GM10248 (cell line): ENCODE data around the gene LRRC8D.

ENCODE experiments used
- CTCF ChIA-PET: fragments of 300-600 bp; sonication (Branson Sonifier 250); formaldehyde crosslinking; extraction: SDS; loops from one replicate; lab custom pipeline; 2021; ENCODE audit warnings: antibody characterized with exemption; lab: Yijun Ruan, JAX
- POLR2A ChIA-PET: fragments of 350-650 bp; sonication (Branson Sonifier 250); formaldehyde crosslinking; extraction: SDS; loops from one replicate; lab custom pipeline; 2020; ENCODE audit warnings: antibody characterized with exemption; lab: Yijun Ruan, JAX
- DNase-seq: peaks from one replicate; pipeline ENCODE4 v3.0.0; 2012; ENCODE audit errors: extremely low spot score
- TF ChIP-seq, protein P1 (sequence below): IDR thresholded peaks from 2 replicates; pipeline ENCODE4 v1.5.1; 2012; ENCODE audit warnings: mild to moderate bottlenecking, low read depth; ENCODE audit errors: extremely low read depth, missing control alignments, control extremely low read depth

The LRRC8D gene

DNA sequence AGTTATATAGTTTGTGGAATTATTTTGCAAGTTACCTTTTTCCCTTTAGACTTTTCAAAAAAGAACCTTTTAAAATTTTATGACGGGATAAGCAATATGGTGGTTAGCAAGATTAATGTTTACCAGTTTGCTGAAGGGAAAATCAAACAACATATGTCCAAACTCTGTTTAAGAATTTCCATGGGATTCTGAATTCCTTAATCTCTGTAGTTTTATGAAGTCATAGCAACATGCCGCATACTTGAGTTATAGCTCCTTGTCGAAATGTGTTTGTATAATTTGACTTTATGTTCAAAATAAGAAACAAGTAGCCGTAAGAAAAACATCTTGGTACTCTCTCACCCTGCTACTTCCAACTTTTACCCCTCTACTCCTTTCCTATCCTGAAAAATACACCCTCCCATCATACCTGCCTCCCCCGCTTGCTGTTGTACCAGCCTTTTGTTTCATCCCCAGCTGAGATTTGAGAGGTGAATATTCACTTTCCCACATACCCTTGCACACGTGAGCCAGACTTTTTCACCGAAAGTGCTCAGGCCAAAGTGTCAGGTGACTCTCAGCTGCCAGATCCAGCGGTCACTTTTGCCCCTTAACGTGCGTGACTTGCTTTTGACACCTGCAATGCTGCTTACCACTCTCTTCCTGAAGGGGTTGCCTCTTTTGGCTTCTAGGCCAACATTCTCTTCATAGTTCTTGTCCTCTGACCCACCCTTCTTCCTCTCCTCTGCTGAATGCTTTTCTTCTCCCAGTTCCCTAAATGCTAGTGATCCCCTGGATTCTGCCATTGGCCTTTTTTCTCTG is 90.6 kb downstream of the LRRC8D start:
- ChIA-PET CTCF (interaction anchor here (2.4 to 2.9 kb wide), 2 partner anchors 9 to 11 kb away, joined by 7 to 9 read pairs; no protein-coding TSS in a partner anchor), POLR2A (no interaction called here)
- TF ChIP-seq, protein P1, sequence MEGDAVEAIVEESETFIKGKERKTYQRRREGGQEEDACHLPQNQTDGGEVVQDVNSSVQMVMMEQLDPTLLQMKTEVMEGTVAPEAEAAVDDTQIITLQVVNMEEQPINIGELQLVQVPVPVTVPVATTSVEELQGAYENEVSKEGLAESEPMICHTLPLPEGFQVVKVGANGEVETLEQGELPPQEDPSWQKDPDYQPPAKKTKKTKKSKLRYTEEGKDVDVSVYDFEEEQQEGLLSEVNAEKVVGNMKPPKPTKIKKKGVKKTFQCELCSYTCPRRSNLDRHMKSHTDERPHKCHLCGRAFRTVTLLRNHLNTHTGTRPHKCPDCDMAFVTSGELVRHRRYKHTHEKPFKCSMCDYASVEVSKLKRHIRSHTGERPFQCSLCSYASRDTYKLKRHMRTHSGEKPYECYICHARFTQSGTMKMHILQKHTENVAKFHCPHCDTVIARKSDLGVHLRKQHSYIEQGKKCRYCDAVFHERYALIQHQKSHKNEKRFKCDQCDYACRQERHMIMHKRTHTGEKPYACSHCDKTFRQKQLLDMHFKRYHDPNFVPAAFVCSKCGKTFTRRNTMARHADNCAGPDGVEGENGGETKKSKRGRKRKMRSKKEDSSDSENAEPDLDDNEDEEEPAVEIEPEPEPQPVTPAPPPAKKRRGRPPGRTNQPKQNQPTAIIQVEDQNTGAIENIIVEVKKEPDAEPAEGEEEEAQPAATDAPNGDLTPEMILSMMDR, result no peak
- DNase-seq, result no peak

DNA sequence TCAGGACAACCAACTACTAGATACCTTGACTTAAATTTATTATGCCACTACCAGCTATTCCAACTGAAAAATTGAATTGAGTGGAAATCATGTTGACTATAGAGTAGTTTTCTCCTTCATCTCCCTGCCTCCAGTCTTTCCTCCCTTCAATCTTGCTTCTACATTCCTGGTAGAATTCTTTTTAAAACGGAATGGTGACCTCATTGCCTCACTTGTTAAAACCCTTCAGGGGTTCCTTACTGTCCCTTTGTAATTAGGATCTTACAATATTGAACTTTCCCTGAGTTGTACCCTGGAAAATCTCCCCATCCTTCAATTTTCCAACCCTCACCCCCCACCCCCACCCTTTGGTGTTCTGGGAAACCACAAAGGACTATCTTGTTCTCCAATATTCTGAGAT is 91.2 kb downstream of the LRRC8D start:
- TF ChIP-seq, protein P1, result no peak
- POLR2A ChIA-PET, result no interaction called here
- DNase-seq, result no peak
- CTCF ChIA-PET, result interaction anchor here (2.4 to 2.9 kb wide), 2 partner anchors 8 to 12 kb away, joined by 7 to 9 read pairs; no protein-coding TSS in a partner anchor

DNA sequence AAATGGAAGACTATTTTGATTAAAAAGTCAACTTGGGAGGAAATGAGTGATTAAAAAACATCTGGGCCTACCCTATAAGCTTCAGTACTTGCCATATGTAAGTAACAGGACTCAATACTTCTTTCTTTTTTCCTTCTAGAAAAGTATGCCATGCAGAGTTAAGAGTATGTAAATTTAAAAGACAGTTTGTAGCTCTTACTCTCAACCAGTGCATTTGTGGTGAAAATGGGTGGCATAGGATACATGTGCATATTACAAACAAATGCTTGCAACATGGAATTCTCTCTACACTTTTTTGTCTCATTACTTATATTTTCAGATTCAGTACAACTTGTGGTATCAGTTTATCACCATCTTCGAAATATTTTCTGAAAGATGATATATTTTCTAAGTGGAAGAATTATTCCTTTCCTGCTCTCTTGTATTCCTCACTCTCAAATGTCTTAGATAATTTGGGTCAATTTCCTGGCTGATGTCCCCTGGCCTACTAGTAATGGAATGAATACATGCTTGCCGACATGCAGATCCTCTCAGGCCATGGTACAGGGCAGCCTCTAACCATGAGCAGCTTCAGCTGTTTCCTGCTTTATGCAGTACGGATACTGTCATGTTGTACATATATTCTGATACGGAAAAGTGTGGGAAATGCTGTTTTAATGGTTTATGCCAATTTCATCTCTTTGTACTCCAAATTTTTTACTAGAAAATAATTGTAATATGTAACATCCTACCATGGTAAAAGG is 92.7 kb downstream of the LRRC8D start:
- POLR2A ChIA-PET, result no interaction called here
- DNase-seq, result no peak
- TF ChIP-seq, protein P1, result no peak
- CTCF ChIA-PET, result no interaction called here

DNA sequence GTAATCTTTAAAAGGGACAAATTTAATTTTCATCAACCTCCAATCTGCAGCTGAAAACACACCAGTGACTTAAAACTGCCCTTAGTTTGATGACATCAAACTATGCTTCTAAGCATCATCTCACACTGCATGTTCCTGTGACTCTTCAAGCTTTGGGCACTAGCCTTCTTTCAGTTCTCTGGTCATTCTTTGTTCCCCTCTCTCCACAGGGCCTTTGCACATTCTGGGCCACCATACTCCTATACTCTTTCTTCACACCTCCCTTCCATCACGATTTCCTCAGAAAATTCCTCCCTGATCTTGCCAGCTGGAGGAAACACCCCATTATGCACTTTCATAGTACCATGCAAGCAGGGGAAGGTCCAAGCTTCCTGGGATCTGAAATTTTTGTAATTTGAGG is 96.5 kb downstream of the LRRC8D start:
- CTCF ChIA-PET, result interaction anchor here (0.9 to 2.3 kb wide), 8 partner anchors 8 to 95 kb away, joined by 3 to 6 read pairs (median 4); no protein-coding TSS in a partner anchor

DNA sequence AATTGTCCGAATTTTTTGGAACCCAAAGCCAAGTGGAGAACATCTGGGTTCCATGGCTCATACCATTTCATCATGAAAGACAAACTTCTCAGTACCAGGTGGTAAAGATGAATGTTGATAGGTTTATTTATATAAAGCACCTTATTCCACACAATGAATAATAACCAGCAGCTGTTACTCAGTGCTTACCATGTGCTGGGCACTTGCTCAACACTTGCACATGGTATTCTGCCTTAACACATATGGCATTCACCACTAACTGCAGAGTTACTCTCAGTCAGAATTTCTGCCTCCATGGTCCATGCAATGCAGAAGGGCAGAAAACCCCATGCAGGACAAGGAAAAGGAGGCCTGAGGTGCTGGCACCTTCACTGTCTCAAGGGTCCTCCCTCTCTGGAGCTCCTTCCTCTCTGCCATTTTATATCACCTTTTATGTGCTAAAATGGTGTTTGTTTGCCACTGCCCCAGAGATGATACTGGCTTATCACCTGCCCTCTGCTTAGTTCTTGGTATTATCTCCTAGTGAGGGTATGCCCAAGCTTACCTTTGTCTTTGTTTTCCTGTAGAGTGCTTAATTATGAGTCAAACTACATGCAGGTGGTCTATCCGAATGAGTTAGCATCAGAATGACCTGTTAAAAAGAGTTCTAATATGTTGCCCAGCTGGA is 97.4 kb downstream of the LRRC8D start:
- ChIA-PET POLR2A (no interaction called here), CTCF (interaction anchor here (1.0 to 2.3 kb wide), 6 partner anchors 9 to 96 kb away, joined by 3 to 6 read pairs (median 4); no protein-coding TSS in a partner anchor)
- no peak for DNase-seq
- TF ChIP-seq, protein P1, result no peak

More for the DNA sequence above, 96.5 kb downstream of the LRRC8D start:
- POLR2A ChIA-PET, result no interaction called here
- TF ChIP-seq, protein P1, result no peak
- DNase-seq, result no peak

DNA sequence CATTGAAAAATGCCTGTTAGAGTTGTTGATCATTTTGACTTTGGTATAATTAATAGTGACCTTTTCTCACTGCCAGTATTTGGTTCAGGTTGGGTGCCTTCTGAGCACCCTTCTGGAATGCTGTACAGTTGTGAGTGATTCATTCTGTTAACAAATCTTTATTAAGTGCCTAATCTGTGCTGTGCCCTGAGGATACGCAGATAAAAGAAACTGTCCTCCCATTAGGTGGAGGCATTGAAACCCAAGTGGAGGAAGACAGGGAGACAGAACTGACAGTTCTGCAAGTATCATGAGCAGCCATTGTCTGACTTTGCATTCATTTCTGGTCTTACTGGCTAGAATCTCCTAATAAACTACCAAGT is 97.9 kb downstream of the LRRC8D start:
- TF ChIP-seq, protein P1, result no peak
- POLR2A ChIA-PET, result no interaction called here
- CTCF ChIA-PET, result interaction anchor here (1.6 to 2.3 kb wide), 4 partner anchors 9 to 16 kb away, joined by 4 to 6 read pairs (median 6); no protein-coding TSS in a partner anchor
- DNase-seq, result no peak
